ENCODE results near the gene ZSCAN20. TPM values are rescaled to one million over a fixed set of nuclear protein-coding genes. Genes with fewer than 3 reads are reported as not detected.

The ZSCAN20 gene
- total RNA-seq, 1 experiment from 2014 or later = 6.7 TPM

- H3K4me3 ChIP-seq = no peak overlapping the region
- no peaks in the 10 kb centered on the region for H3K27me3 ChIP-seq
- DNase-seq = no peak
- no peaks in the 10 kb centered on the region for H3K9me3 ChIP-seq
- no peaks in the 10 kb centered on the region for H3K36me3 ChIP-seq
Observed at GRCh38 chr1:33439662-33440061, 32.8 kb upstream of the ZSCAN20 start.

- no peaks in the 10 kb centered on the region for H3K9me3 ChIP-seq
- no peak for DNase-seq
Observed at GRCh38 chr1:33441088-33441745, 31.2 kb upstream of the ZSCAN20 start.

DNA sequence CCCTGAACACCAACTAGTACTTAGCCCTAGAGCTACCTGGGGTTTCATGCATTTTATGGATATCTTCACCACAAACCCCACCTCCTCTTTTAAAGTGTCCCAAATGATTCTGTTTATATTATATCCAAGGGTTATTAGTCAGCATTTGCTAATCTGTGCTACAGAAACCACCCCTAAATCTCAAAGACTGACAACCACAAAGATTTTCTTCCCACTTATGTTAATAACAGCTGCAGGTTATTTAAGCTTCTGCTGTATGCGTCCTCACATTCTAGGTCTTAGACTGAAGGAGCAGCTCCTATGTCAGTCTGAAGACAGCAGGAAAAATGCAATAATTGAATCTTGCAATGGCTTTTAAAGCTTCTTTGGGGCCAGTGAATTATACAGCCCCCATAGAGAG is 30.3 kb upstream of the ZSCAN20 start:
- Histone ChIP-seq H3K36me3 (no peaks in the 10 kb centered on the region), H3K27me3 (no peaks in the 10 kb centered on the region), H3K4me3 (no peak overlapping the region), H3K9me3 (no peaks in the 10 kb centered on the region)
- no peak for DNase-seq

More at GRCh38 chr1:33441088-33441745, 31.2 kb upstream of the ZSCAN20 start:
- no peak overlapping the region for H3K4me3 ChIP-seq
- H3K27me3 ChIP-seq = no peaks in the 10 kb centered on the region
- H3K36me3 ChIP-seq = no peaks in the 10 kb centered on the region

DNA sequence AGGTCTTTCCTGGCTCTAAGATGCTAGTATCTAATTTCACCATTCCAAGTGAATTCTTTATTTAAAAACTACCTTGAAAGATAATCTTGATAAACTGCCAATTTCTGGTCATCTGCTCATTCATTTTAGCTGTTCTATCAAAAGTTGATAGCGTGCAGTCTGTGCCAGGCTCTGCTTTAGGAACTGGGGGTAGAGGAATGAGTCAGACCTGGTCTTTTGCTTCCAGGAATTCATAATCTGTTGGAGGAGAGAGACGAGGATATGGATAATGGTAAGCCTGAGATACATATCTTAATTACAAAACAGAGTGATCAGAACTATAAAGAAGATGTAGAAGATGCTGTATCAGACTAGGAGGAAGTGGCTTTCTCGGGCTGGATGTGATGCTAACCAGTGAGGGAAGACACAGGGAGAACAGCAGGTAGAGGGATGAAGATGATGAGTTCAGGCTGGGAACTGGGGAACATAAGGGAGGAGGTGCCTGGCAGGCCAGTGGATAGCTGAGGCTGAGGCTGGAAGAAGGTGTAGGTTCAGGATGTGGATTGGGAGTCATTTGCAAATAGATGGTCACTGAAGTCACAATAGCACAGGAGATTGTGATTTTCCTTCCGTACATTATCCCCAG is 29.3 kb upstream of the ZSCAN20 start:
- DNase-seq = peak; percentile 43
- H3K27me3 ChIP-seq = no peaks in the 10 kb centered on the region
- H3K36me3 ChIP-seq = no peaks in the 10 kb centered on the region
- H3K9me3 ChIP-seq = no peaks in the 10 kb centered on the region
- no peak overlapping the region for H3K4me3 ChIP-seq

GRCh38 chr1:33443705-33444180 is 28.7 kb upstream of the ZSCAN20 start:
- no peaks in the 10 kb centered on the region for H3K9me3 ChIP-seq
- H3K27me3 ChIP-seq = no peaks in the 10 kb centered on the region
- no peaks in the 10 kb centered on the region for H3K36me3 ChIP-seq
- no peak for DNase-seq
- no peak overlapping the region for H3K4me3 ChIP-seq

- no peak for DNase-seq
- Histone ChIP-seq H3K9me3 (no peaks in the 10 kb centered on the region), H3K36me3 (no peaks in the 10 kb centered on the region), H3K27me3 (no peaks in the 10 kb centered on the region), H3K4me3 (no peak overlapping the region)
Observed at GRCh38 chr1:33445108-33445507, 27.3 kb upstream of the ZSCAN20 start.

- no peak for DNase-seq
- H3K4me3 ChIP-seq = no peak overlapping the region
- no peaks in the 10 kb centered on the region for H3K36me3 ChIP-seq
- no peaks in the 10 kb centered on the region for H3K9me3 ChIP-seq
- H3K27me3 ChIP-seq = no peaks in the 10 kb centered on the region
Observed at GRCh38 chr1:33446590-33446989, 25.9 kb upstream of the ZSCAN20 start.

GRCh38 chr1:33454646-33455282 is 17.7 kb upstream of the ZSCAN20 start:
- Histone ChIP-seq H3K36me3 (no peaks in the 10 kb centered on the region), H3K27me3 (no peaks in the 10 kb centered on the region), H3K4me3 (no peak overlapping the region), H3K9me3 (no peaks in the 10 kb centered on the region)
- no peak for DNase-seq

- Histone ChIP-seq H3K27me3 (no peaks in the 10 kb centered on the region), H3K4me3 (no peak overlapping the region), H3K36me3 (no peaks in the 10 kb centered on the region), H3K9me3 (no peaks in the 10 kb centered on the region)
- DNase-seq = peak; percentile 63
Observed at GRCh38 chr1:33455539-33456501, 16.6 kb upstream of the ZSCAN20 start.

DNA sequence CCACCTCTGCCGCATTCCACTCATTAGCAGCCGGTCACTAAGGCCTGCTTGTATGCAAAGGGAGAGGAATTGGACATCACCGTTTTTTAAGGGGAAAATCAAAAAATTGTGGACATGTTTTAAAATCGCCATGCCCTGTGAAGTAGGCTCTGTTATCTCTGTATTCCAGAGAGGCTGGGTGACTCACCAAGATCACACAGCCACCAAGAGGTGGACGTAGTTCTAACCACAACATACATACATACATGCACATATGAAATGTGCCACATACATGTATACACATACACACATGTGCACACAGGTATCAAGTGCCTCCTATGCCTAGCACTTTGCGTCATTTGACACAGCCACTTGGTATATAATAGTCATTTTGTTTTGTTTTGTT is 16.0 kb upstream of the ZSCAN20 start:
- Histone ChIP-seq H3K36me3 (no peaks in the 10 kb centered on the region), H3K27me3 (no peaks in the 10 kb centered on the region), H3K4me3 (no peak overlapping the region), H3K9me3 (no peaks in the 10 kb centered on the region)
- no peak for DNase-seq

- no peak for DNase-seq
- no peaks in the 10 kb centered on the region for H3K36me3 ChIP-seq
- no peaks in the 10 kb centered on the region for H3K27me3 ChIP-seq
- H3K9me3 ChIP-seq = no peaks in the 10 kb centered on the region
- no peak overlapping the region for H3K4me3 ChIP-seq
Observed at GRCh38 chr1:33459691-33460090, 12.8 kb upstream of the ZSCAN20 start.

- H3K9me3 ChIP-seq = no peaks in the 10 kb centered on the region
- H3K27me3 ChIP-seq = no peaks in the 10 kb centered on the region
- H3K4me3 ChIP-seq = no peak overlapping the region
- DNase-seq = no peak
- H3K36me3 ChIP-seq = no peaks in the 10 kb centered on the region
Observed at GRCh38 chr1:33460144-33460543, 12.3 kb upstream of the ZSCAN20 start.

GRCh38 chr1:33460947-33461629 is 11.4 kb upstream of the ZSCAN20 start:
- H3K4me3 ChIP-seq = no peak overlapping the region
- no peaks in the 10 kb centered on the region for H3K9me3 ChIP-seq
- no peak for DNase-seq
- H3K36me3 ChIP-seq = no peaks in the 10 kb centered on the region
- no peaks in the 10 kb centered on the region for H3K27me3 ChIP-seq

DNA sequence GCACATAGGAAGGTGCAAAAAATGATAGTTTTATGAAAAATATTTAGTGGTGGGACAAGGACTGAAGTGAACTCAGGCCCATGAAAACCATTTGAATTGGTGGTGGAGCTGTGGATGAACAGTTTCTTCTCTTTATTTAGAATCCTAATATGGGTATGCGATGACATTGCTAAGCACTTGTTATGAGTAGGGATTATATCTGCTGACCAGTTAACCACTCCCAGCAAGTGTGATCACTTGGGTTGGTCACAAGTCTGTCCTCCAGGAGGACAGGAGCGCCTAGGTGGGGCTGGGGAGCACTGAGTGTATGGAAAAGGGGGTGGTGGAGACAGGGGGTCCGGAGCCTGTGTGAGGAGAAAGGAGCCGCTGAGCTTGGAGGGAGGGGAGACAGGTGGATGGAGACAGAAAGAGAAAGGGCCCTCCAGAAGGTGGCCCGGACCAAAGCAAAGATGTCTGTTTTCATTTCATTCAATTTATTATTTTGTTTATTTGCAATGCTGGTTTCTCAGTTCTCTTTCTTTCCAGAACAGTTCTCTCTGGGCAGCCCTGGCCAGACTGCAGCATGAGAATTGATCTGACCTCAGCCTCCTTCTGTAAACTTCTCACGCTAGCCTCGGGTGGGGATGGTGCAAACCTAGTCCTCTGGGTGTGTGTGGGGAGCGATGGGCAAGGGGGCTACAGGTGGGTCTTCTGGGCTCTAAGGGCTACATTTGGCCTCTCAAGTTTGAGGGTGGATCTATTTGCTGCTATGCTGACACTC is 9.9 kb upstream of the ZSCAN20 start:
- Histone ChIP-seq H3K4me3 (no peak overlapping the region), H3K9me3 (no peaks in the 10 kb centered on the region), H3K27me3 (no peaks in the 10 kb centered on the region), H3K36me3 (no peaks in the 10 kb centered on the region)
- DNase-seq = no peak

- Histone ChIP-seq H3K27me3 (no peaks in the 10 kb centered on the region), H3K4me3 (no peak overlapping the region), H3K36me3 (no peaks in the 10 kb centered on the region), H3K9me3 (no peaks in the 10 kb centered on the region)
- no peak for DNase-seq
Observed at GRCh38 chr1:33464552-33464951, 7.9 kb upstream of the ZSCAN20 start.

DNA sequence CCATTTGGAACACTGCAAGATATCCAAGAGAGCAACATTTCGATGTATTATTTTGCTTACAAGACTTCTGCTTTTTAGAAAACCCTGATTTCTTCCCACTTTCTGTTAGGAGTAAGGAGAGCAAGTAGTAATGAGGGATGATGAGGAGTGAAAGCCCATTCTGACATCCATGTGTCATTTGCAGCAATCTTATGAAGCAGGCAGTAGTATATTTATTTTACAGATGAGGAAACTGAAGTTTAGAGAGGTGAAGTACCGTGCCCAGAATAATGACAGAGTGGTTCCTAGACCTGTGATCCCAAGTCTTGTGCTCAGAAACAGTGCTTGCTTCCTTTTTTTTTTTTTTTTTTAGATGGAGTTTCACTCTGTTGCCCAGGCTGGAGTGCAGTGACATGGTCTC is 7.1 kb upstream of the ZSCAN20 start:
- no peak overlapping the region for H3K4me3 ChIP-seq
- no peaks in the 10 kb centered on the region for H3K27me3 ChIP-seq
- H3K9me3 ChIP-seq = no peaks in the 10 kb centered on the region
- H3K36me3 ChIP-seq = no peaks in the 10 kb centered on the region
- DNase-seq = no peak

Measured in MG63 (cell line).